HEK293T (cell line): Measurements from ENCODE around the gene VPS50.

Experiments used
- CTBP1 ChIP-seq: fragments of 450-650 bp; IDR thresholded peaks from 2 replicates; pipeline ENCODE4 v1.6.1; 2016; ENCODE audit warnings: borderline replicate concordance
- FOXK2 ChIP-seq: fragments of 450-650 bp; IDR thresholded peaks from 2 replicates; pipeline ENCODE4 v1.6.1; 2016; ENCODE audit warnings: mild to moderate bottlenecking

DNA sequence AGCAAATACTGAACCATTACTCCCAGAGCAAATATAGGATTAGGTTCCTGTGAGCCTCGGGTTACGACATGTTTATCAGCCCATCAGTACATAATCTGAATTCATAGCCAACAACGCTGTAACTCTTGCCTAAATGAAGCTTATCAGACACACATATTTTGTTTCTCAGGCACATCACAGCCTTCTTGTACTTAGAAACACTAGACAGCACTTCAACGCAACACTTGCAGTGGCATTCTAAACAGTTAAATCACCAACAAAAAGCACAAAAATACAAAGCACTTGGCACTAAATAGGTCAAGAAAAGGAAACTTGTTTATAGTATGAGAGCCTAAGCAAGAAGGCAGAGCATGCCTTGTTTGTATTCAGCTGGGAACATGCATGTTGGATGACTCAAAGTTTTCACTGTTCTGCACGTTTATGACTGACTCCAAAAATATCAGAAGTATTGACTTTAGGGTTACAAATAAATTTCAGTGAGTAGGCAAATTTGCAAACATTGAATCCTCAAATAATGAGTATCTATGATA is 75.0 kb downstream of the VPS50 start:
- TF ChIP-seq FOXK2 (no peak), CTBP1 (no peak)
